ENCODE measurements around the gene PLCH1. TPM values are rescaled to one million over a fixed set of nuclear protein-coding genes. Genes with fewer than 3 reads are reported as not detected.

Gene PLCH1
- total RNA-seq, 2 experiments from 2014 or later = 0.03 to 0.20 TPM

- H3K9me3 ChIP-seq (ENCODE audit: control insufficient read depth in 1 of 2, insufficient read depth in 1 of 2, low read length in 2 of 2) = peaks cover 0 to 4% of the 10 kb centered on the region in 2 experiments
- no peak overlapping the region for H3K4me3 Mint-ChIP-seq
- no peaks in the 10 kb centered on the region for H3K27me3 ChIP-seq (ENCODE audit: control insufficient read depth in 1 of 2, insufficient read depth in 2 of 2, low read length in 2 of 2)
- no peaks in the 10 kb centered on the region for H3K27me3 Mint-ChIP-seq
- POLR2A ChIA-PET = no interaction called here
- no peak overlapping the region for H3K4me3 ChIP-seq (ENCODE audit: low read length)
- no peaks in the 10 kb centered on the region for H3K9me3 Mint-ChIP-seq
- no peaks in the 10 kb centered on the region for H3K36me3 Mint-ChIP-seq (ENCODE audit: low read depth)
- H3K36me3 ChIP-seq (ENCODE audit: insufficient read depth, low read length) = no peaks in the 10 kb centered on the region
- CTCF ChIA-PET = no interaction called here
- no peak overlapping the region for H3K27ac ChIP-seq (ENCODE audit: low read depth in 1 of 2, low read length in 2 of 2)
- ATAC-seq (ENCODE audit: poor library complexity) (no peak), DNase-seq (no peak)
- TF ChIP-seq CTCF (IDR thresholded peaks at IDR 0.05) = no peak
- H3K4me1 Mint-ChIP-seq (ENCODE audit: low read depth) = no peaks in the 10 kb centered on the region
- no peaks in the 10 kb centered on the region for H3K4me1 ChIP-seq (ENCODE audit: insufficient read depth, low read length)
- intact Hi-C loops (cut with DNase I, micrococcal nuclease) = no loop called here
- H3K27ac Mint-ChIP-seq = no peak overlapping the region
Measured at GRCh38 chr3:155634121-155634719, 110.7 kb downstream of the PLCH1 start.

DNA sequence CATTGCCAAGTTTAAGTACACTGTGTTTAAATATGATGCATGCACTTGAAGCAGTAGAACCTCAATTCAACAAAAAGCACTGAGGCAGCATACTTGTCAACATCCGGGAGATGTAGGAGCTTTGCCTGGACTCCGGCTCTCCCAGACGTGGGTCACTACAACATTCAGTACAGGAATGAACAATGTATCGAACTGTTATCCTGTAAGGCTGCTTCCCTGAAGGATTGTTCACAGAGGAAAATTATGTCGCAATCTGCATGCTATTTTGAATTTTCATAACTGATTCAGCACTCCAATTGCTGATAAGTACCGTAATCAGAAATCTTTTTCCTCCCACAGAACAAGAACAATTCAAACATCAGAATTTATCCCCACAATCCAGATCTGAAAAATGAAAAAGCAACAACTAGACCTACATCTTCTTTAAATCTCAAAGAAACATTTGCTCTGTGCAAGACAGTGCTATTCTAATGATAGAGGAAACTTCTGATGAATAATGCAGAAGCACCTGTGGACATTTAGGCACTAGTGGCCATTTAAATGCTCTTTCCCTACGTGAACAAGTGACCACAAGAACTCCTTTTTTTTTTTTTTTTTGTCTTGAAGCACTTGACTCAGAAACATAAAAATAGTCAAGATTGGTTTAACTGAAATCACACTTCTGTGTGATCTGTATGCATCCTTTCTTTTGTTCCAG lies 113.4 kb downstream of the PLCH1 start:
- no peak for DNase-seq
- H3K4me3 ChIP-seq (ENCODE audit: low read length) = no peak overlapping the region
- no peak for TF ChIP-seq CTCF (IDR thresholded peaks at IDR 0.05)
- Mint-ChIP-seq H3K4me1 (ENCODE audit: low read depth) (no peaks in the 10 kb centered on the region), H3K4me3 (no peak overlapping the region), H3K27ac (no peak overlapping the region), H3K27me3 (no peaks in the 10 kb centered on the region), H3K36me3 (ENCODE audit: low read depth) (no peaks in the 10 kb centered on the region), H3K9me3 (peaks cover 2% of the 10 kb centered on the region)
- intact Hi-C loops (cut with DNase I, micrococcal nuclease) = no loop called here
- no peaks in the 10 kb centered on the region for H3K27me3 ChIP-seq (ENCODE audit: control insufficient read depth in 1 of 2, insufficient read depth in 2 of 2, low read length in 2 of 2)
- H3K9me3 ChIP-seq (ENCODE audit: control insufficient read depth in 1 of 2, insufficient read depth in 1 of 2, low read length in 2 of 2) = peaks cover 0 to 4% of the 10 kb centered on the region in 2 experiments
- ChIA-PET POLR2A (no interaction called here), CTCF (interaction anchor here (0.7 kb wide), 1 partner anchor 76 kb away, joined by 3 read pairs; no protein-coding TSS in a partner anchor)
- no peak for ATAC-seq (ENCODE audit: poor library complexity)
- no peaks in the 10 kb centered on the region for H3K36me3 ChIP-seq (ENCODE audit: insufficient read depth, low read length)
- no peak overlapping the region for H3K27ac ChIP-seq (ENCODE audit: low read depth in 1 of 2, low read length in 2 of 2)
- no peaks in the 10 kb centered on the region for H3K4me1 ChIP-seq (ENCODE audit: insufficient read depth, low read length)

DNA sequence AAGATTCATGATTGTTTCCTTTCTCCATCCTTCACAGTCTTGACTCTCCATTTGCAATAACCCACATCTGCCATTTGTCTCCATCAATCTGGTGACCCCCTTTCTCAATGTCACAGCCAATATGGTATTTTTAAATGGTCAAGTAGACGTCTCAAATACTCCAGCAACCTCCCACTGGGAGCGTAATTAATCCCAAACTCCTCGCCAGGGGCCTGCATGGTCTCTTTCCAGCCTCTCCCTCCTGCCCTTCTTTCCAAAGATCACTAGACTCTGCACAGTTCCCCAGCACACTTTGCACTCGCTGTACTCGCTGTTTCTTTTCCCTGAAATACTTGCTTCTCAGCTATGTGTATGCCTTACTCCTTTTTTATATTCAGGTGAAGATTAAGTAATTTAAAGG lies 115.3 kb downstream of the PLCH1 start:
- H3K36me3 Mint-ChIP-seq (ENCODE audit: low read depth) = no peaks in the 10 kb centered on the region
- ATAC-seq (ENCODE audit: poor library complexity) (no peak), DNase-seq (no peak)
- no peak overlapping the region for H3K4me3 ChIP-seq (ENCODE audit: low read length)
- H3K9me3 ChIP-seq (ENCODE audit: control insufficient read depth in 1 of 2, insufficient read depth in 1 of 2, low read length in 2 of 2) = peaks cover 0 to 4% of the 10 kb centered on the region in 2 experiments
- no peak overlapping the region for H3K4me3 Mint-ChIP-seq
- POLR2A ChIA-PET = no interaction called here
- CTCF ChIA-PET = no interaction called here
- no peaks in the 10 kb centered on the region for H3K27me3 ChIP-seq (ENCODE audit: control insufficient read depth in 1 of 2, insufficient read depth in 2 of 2, low read length in 2 of 2)
- H3K36me3 ChIP-seq (ENCODE audit: insufficient read depth, low read length) = no peaks in the 10 kb centered on the region
- intact Hi-C loops (cut with DNase I, micrococcal nuclease) = no loop called here
- no peaks in the 10 kb centered on the region for H3K4me1 ChIP-seq (ENCODE audit: insufficient read depth, low read length)
- H3K9me3 Mint-ChIP-seq = peaks cover 2% of the 10 kb centered on the region
- no peaks in the 10 kb centered on the region for H3K27me3 Mint-ChIP-seq
- no peak for TF ChIP-seq CTCF (IDR thresholded peaks at IDR 0.05)
- H3K27ac ChIP-seq (ENCODE audit: low read depth in 1 of 2, low read length in 2 of 2) = no peak overlapping the region
- H3K27ac Mint-ChIP-seq = no peak overlapping the region
- no peaks in the 10 kb centered on the region for H3K4me1 Mint-ChIP-seq (ENCODE audit: low read depth)

Data from CD4-positive, alpha-beta T cell (primary cell).